Mucosa of rectum (tissue), 2 donors: ENCODE results near the gene SUN2.
"Not testable (repeated sequence)": the region's sequence is repeated elsewhere in the genome, so short reads cannot be mapped to it uniquely, and the experiment has no call there.

Experiments used
- H3K27ac ChIP-seq, 2 donors: one replicate each; pipeline ENCODE4 v1.7.0; 2013; ENCODE audit warnings: inconsistent platforms in 2 of 2, low read depth in 2 of 2, low read length in 2 of 2
- H3K27me3 ChIP-seq, 2 donors: one replicate each; pipeline ENCODE4 v1.7.0; 2013; ENCODE audit warnings: low read length in 2 of 2; ENCODE audit not compliant: control insufficient read depth in 2 of 2, insufficient read depth in 2 of 2
- H3K36me3 ChIP-seq, 2 donors: one replicate each; pipeline ENCODE4 v1.7.0; 2013; ENCODE audit warnings: low read length in 2 of 2; ENCODE audit not compliant: control insufficient read depth in 2 of 2, insufficient read depth in 2 of 2
- H3K4me1 ChIP-seq, 2 donors: one replicate each; pipeline ENCODE4 v1.7.0; 2013; ENCODE audit warnings: low read length in 2 of 2, mild to moderate bottlenecking in 1 of 2; ENCODE audit not compliant: control insufficient read depth in 2 of 2, insufficient read depth in 2 of 2
- H3K4me3 ChIP-seq, 2 donors: one replicate each; pipeline ENCODE4 v1.7.0; 2013; ENCODE audit warnings: low read length in 2 of 2
- H3K9ac ChIP-seq, 2 donors: one replicate each; pipeline ENCODE4 v1.7.0; 2013; ENCODE audit warnings: low read length in 2 of 2, low read depth in 1 of 2, mild to moderate bottlenecking in 1 of 2
- H3K9me3 ChIP-seq, 2 donors: one replicate each; pipeline ENCODE4 v1.7.0; 2013; ENCODE audit warnings: low read length in 2 of 2; ENCODE audit not compliant: control insufficient read depth in 2 of 2
- donor health status: healthy.
- donor health status: Normal muscosa, but diverticular disease.

Gene SUN2, protein sequence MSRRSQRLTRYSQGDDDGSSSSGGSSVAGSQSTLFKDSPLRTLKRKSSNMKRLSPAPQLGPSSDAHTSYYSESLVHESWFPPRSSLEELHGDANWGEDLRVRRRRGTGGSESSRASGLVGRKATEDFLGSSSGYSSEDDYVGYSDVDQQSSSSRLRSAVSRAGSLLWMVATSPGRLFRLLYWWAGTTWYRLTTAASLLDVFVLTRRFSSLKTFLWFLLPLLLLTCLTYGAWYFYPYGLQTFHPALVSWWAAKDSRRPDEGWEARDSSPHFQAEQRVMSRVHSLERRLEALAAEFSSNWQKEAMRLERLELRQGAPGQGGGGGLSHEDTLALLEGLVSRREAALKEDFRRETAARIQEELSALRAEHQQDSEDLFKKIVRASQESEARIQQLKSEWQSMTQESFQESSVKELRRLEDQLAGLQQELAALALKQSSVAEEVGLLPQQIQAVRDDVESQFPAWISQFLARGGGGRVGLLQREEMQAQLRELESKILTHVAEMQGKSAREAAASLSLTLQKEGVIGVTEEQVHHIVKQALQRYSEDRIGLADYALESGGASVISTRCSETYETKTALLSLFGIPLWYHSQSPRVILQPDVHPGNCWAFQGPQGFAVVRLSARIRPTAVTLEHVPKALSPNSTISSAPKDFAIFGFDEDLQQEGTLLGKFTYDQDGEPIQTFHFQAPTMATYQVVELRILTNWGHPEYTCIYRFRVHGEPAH

GRCh38 chr22:38755911-38756532 is at the start of gene SUN2:
SUN2 (minus strand) TSS chr22:38755998; CDS start chr22:38752628, 3,370 bp downstream.
- peaks cover 15 to 19% of the 10 kb centered on the region in 2 donors for H3K36me3 ChIP-seq

DNA sequence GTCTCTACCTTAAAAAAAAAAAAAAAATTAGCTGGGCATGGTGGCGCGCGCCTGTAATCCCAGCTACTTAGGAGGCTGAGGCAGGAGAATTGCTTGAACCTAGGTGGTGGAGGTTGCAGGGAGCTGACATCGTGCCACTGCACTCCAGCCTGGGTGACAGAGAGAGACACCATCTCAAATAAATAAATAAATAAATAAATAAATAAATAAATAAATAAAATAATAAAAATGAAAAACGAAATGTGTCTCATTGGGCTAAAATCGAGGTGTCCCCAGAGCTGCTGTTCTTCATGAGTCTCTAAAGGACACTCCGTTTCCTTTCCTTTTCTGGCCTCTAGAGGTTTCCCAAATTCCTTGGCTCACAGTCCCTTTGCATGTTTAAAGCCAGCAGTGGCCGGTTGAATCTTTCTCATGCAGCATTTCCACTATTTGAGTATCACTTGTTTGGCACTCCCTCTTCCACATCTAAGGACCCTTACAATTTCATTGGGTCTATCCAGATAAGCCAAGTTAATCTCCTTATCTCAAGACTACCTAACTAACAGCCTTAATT is 49.3 kb upstream of the SUN2 start:
- H3K4me3 ChIP-seq, H3K9ac ChIP-seq, H3K36me3 ChIP-seq, H3K27me3 ChIP-seq, H3K27ac ChIP-seq, H3K9me3 ChIP-seq, H3K4me1 ChIP-seq: not testable (repeated sequence)

More at GRCh38 chr22:38755911-38756532, at the start of gene SUN2:
- H3K4me3 ChIP-seq, result peak within 1 kb of the TSS; percentile 71 to 82
- no peaks in the 10 kb centered on the region for H3K27me3 ChIP-seq
- H3K9me3 ChIP-seq, result no peaks in the 10 kb centered on the region
- H3K27ac ChIP-seq, result peak within 1 kb of the TSS; percentile 99 to 100
- H3K9ac ChIP-seq, result peak within 1 kb of the TSS; percentile 82 to 86
- peaks cover 31% of the 10 kb centered on the region in 2 donors for H3K4me1 ChIP-seq

DNA sequence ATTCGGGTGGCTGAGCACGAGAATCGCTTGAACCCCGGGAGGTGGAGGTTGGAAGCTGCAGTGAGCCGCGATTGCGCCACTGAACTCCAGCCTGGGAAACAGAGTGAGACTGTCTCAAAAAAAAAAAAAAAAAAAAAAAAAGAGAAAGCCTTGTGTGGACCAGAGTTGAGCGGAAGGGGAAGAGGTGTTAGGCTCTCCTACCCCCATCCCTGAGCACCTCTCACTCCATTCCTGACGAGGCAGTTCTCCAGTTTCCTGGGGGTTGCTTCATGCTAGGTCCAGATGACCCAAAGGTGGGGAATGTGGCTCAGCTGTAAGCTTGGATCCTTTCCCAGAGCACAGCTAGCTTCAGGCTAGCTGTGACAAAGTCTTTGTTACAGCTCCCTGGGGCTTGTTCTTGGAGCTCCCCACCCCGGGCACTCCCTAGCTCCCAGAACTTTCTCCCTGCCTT is 46.9 kb upstream of the SUN2 start:
- no peaks in the 10 kb centered on the region for H3K4me1 ChIP-seq
- H3K9ac ChIP-seq, result no peak overlapping the region
- peaks cover 0 to 2% of the 10 kb centered on the region in 2 donors for H3K9me3 ChIP-seq
- H3K36me3 ChIP-seq, result no peaks in the 10 kb centered on the region
- no peak overlapping the region for H3K27ac ChIP-seq
- H3K27me3 ChIP-seq, result peaks cover 3 to 4% of the 10 kb centered on the region in 2 donors
- no peak overlapping the region for H3K4me3 ChIP-seq

- Histone ChIP-seq H3K9me3 (peaks cover 0 to 2% of the 10 kb centered on the region in 2 donors), H3K27ac (no peak overlapping the region), H3K4me3 (no peak overlapping the region), H3K36me3 (no peaks in the 10 kb centered on the region), H3K4me1 (peaks cover 0 to under 1% of the 10 kb centered on the region in 2 donors), H3K9ac (no peak overlapping the region), H3K27me3 (peaks cover 8 to 12% of the 10 kb centered on the region in 2 donors)
Measured at GRCh38 chr22:38799265-38800002, 43.6 kb upstream of the SUN2 start.

DNA sequence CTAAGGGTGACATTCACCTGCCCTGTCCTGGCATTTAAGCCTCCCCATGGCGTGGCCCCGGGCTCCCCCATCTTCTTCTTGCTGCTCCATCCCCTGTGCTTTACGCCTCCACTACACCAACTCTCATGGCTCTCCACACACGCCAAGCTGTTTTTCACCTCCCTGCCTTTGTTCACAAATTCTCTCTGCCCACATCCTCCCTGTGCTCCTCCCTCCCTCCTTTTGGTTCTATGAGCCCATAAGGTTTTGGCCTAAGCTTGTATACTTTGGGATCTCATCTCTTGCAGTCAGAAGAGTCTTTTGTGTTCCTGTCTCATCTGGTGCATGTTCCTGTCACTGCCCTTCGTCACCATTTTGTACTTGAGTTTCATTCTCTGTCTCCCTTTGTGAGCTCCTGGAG is 42.7 kb upstream of the SUN2 start:
- H3K4me3 ChIP-seq, result no peak overlapping the region
- H3K9ac ChIP-seq, result no peak overlapping the region
- H3K27ac ChIP-seq, result no peak overlapping the region
- no peaks in the 10 kb centered on the region for H3K36me3 ChIP-seq
- peaks cover 8 to 12% of the 10 kb centered on the region in 2 donors for H3K27me3 ChIP-seq
- peaks cover 0 to 4% of the 10 kb centered on the region in 2 donors for H3K4me1 ChIP-seq
- H3K9me3 ChIP-seq, result peaks cover 0 to 2% of the 10 kb centered on the region in 2 donors

GRCh38 chr22:38796262-38796957 is 40.6 kb upstream of the SUN2 start:
- Histone ChIP-seq H3K9ac (no peak overlapping the region), H3K36me3 (no peaks in the 10 kb centered on the region), H3K4me3 (no peak overlapping the region), H3K4me1 (peaks cover 6 to 10% of the 10 kb centered on the region in 2 donors), H3K27ac (no peak overlapping the region), H3K27me3 (peaks cover 8 to 12% of the 10 kb centered on the region in 2 donors), H3K9me3 (peaks cover 0 to 2% of the 10 kb centered on the region in 2 donors)

- H3K27me3 ChIP-seq, result peaks cover 8 to 12% of the 10 kb centered on the region in 2 donors
- peaks cover 6 to 10% of the 10 kb centered on the region in 2 donors for H3K4me1 ChIP-seq
- H3K36me3 ChIP-seq, result peaks cover under 1% of the 10 kb centered on the region in 2 donors
- no peak overlapping the region for H3K4me3 ChIP-seq
- peaks cover 0 to 2% of the 10 kb centered on the region in 2 donors for H3K9me3 ChIP-seq
- no peak overlapping the region for H3K9ac ChIP-seq
- H3K27ac ChIP-seq, result no peak overlapping the region
Measured at GRCh38 chr22:38795569-38795968, 39.8 kb upstream of the SUN2 start.

GRCh38 chr22:38793721-38794466 is 38.1 kb upstream of the SUN2 start, which contains the start of gene DNAL4:
DNAL4 (minus strand) TSS chr22:38794143; CDS start chr22:38782731, 11,412 bp downstream.
- peaks cover 0 to 1% of the 10 kb centered on the region in 2 donors for H3K9me3 ChIP-seq
- peak within 1 kb of the TSS; percentile 67 to 68 for H3K27ac ChIP-seq
- peak within 1 kb of the TSS; percentile 78 to 79 for H3K4me3 ChIP-seq
- H3K27me3 ChIP-seq, result peaks cover 8 to 12% of the 10 kb centered on the region in 2 donors
- H3K36me3 ChIP-seq, result peaks cover 7% of the 10 kb centered on the region in 2 donors
- peak within 1 kb of the TSS; percentile 56 to 58 for H3K9ac ChIP-seq
- peaks cover 8 to 10% of the 10 kb centered on the region in 2 donors for H3K4me1 ChIP-seq
